Measurements from ENCODE around the gene TMEM167B. TPM values are rescaled to one million over a fixed set of nuclear protein-coding genes. Genes with fewer than 3 reads are reported as not detected.

Gene TMEM167B
- total RNA-seq, 1 experiment from 2014 or later = 30.2 TPM

GRCh38 chr1:109080441-109081082 is 10.0 kb upstream of the TMEM167B start:
- Mint-ChIP-seq H3K27me3 (ENCODE audit: insufficient read depth, unreplicated experiment) (no peaks in the 10 kb centered on the region), H3K9me3 (ENCODE audit: unreplicated experiment) (no peaks in the 10 kb centered on the region), H3K4me3 (ENCODE audit: unreplicated experiment) (no peak overlapping the region), H3K36me3 (ENCODE audit: insufficient read depth, unreplicated experiment) (peaks cover 6% of the 10 kb centered on the region), H3K27ac (ENCODE audit: low read depth, unreplicated experiment) (no peak overlapping the region), H3K4me1 (ENCODE audit: insufficient read depth, unreplicated experiment) (no peaks in the 10 kb centered on the region)
- BruUV-seq (replicated peaks) = no TSS peak
- CTCF ChIA-PET = interaction anchor here (0.9 kb wide), 1 partner anchor 10 kb away, joined by 3 read pairs; the partner anchor contains the start of gene TMEM167B
- intact Hi-C loops (cut with micrococcal nuclease) = no loop called here
- POLR2A ChIA-PET = no interaction called here
- no peak for DNase-seq (ENCODE audit: unreplicated experiment)
- TF ChIP-seq CTCF (IDR thresholded peaks at IDR 0.05; ENCODE audit: unreplicated experiment) = no peak

GRCh38 chr1:109083501-109083900 is 7.1 kb upstream of the TMEM167B start:
- Mint-ChIP-seq H3K4me3 (ENCODE audit: unreplicated experiment) (no peak overlapping the region), H3K36me3 (ENCODE audit: insufficient read depth, unreplicated experiment) (no peaks in the 10 kb centered on the region), H3K27ac (ENCODE audit: low read depth, unreplicated experiment) (no peak overlapping the region), H3K27me3 (ENCODE audit: insufficient read depth, unreplicated experiment) (no peaks in the 10 kb centered on the region), H3K4me1 (ENCODE audit: insufficient read depth, unreplicated experiment) (no peaks in the 10 kb centered on the region), H3K9me3 (ENCODE audit: unreplicated experiment) (no peaks in the 10 kb centered on the region)
- intact Hi-C loops (cut with micrococcal nuclease) = no loop called here
- TF ChIP-seq CTCF (IDR thresholded peaks at IDR 0.05; ENCODE audit: unreplicated experiment) = no peak
- DNase-seq (ENCODE audit: unreplicated experiment) = no peak
- no TSS peak for BruUV-seq (replicated peaks)
- ChIA-PET CTCF (interaction anchor here (0.6 to 1.4 kb wide), 3 partner anchors 17 to 449 kb away, joined by 3 to 5 read pairs (median 3); no protein-coding TSS in a partner anchor), POLR2A (interaction anchor here (0.6 to 1.1 kb wide), 4 partner anchors 12 to 132 kb away, joined by 3 to 5 read pairs (median 4); no protein-coding TSS in a partner anchor)

- H3K27ac Mint-ChIP-seq (ENCODE audit: low read depth, unreplicated experiment) = no peak overlapping the region
- CTCF ChIA-PET = interaction anchor here (0.6 to 1.4 kb wide), 4 partner anchors 16 to 207 kb away, joined by 3 to 5 read pairs (median 3); no protein-coding TSS in a partner anchor
- H3K9me3 Mint-ChIP-seq (ENCODE audit: unreplicated experiment) = no peaks in the 10 kb centered on the region
- DNase-seq (ENCODE audit: unreplicated experiment) = no peak
- TF ChIP-seq CTCF (IDR thresholded peaks at IDR 0.05; ENCODE audit: unreplicated experiment) = no peak
- intact Hi-C loops (cut with micrococcal nuclease) = no loop called here
- POLR2A ChIA-PET = interaction anchor here (0.6 to 1.1 kb wide), 4 partner anchors 11 to 132 kb away, joined by 3 to 5 read pairs (median 4); a partner anchor contains a TSS
- no peaks in the 10 kb centered on the region for H3K36me3 Mint-ChIP-seq (ENCODE audit: insufficient read depth, unreplicated experiment)
- no peaks in the 10 kb centered on the region for H3K27me3 Mint-ChIP-seq (ENCODE audit: insufficient read depth, unreplicated experiment)
- H3K4me3 Mint-ChIP-seq (ENCODE audit: unreplicated experiment) = no peak overlapping the region
- BruUV-seq (replicated peaks) = no TSS peak
- no peaks in the 10 kb centered on the region for H3K4me1 Mint-ChIP-seq (ENCODE audit: insufficient read depth, unreplicated experiment)
These were observed 6.6 kb upstream of the TMEM167B start for GRCh38 chr1:109083923-109084322.

GRCh38 chr1:109084563-109085517 is 5.7 kb upstream of the TMEM167B start:
- H3K4me1 Mint-ChIP-seq (ENCODE audit: insufficient read depth, unreplicated experiment) = no peaks in the 10 kb centered on the region
- H3K27me3 Mint-ChIP-seq (ENCODE audit: insufficient read depth, unreplicated experiment) = no peaks in the 10 kb centered on the region
- H3K9me3 Mint-ChIP-seq (ENCODE audit: unreplicated experiment) = no peaks in the 10 kb centered on the region
- CTCF ChIA-PET = interaction anchor here (0.6 to 0.8 kb wide), 7 partner anchors 14 to 133 kb away, joined by 3 to 11 read pairs (median 3); no protein-coding TSS in a partner anchor
- POLR2A ChIA-PET = interaction anchor here (0.7 to 1.4 kb wide), 4 partner anchors 9 to 28 kb away, joined by 3 to 5 read pairs (median 4); partner anchors contain the start of gene TAF13
- intact Hi-C loops (cut with micrococcal nuclease) = no loop called here
- no peak overlapping the region for H3K27ac Mint-ChIP-seq (ENCODE audit: low read depth, unreplicated experiment)
- BruUV-seq (replicated peaks) = no TSS peak
- TF ChIP-seq CTCF (IDR thresholded peaks at IDR 0.05; ENCODE audit: unreplicated experiment) = no peak
- no peak overlapping the region for H3K4me3 Mint-ChIP-seq (ENCODE audit: unreplicated experiment)
- no peak for DNase-seq (ENCODE audit: unreplicated experiment)
- H3K36me3 Mint-ChIP-seq (ENCODE audit: insufficient read depth, unreplicated experiment) = peaks cover 2% of the 10 kb centered on the region

All from MCF 10A (cell line).